GM12892 (cell line): Measurements from ENCODE around the gene SRP19.

Experiments used
- POLR2A ChIP-seq: IDR thresholded peaks from 2 replicates; pipeline ENCODE4 v1.6.1; 2011; ENCODE audit warnings: low read depth, low read length, control low read depth
- POLR2AphosphoS5 ChIP-seq: IDR thresholded peaks from 2 replicates; pipeline ENCODE4 v1.6.1; 2011; ENCODE audit warnings: low read depth, low read length, control low read depth

DNA sequence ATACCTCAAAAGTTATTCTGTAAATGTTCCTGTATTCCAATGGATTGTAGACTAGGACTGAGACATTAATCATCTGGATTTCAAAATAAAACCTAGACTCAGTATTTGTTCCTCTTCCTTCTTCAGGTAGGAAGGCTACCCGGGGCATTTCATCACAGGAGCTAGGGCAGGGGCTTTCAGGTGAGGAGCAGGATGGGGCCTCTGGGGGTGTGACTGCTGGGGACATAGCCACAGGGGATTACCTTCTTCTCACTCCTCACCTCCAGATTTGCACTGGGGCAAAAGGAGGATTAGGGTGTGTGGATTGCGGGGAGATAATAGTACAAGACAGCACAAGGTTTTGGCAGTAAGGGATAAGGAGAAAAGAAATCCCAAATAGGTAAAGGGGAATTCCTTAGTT lies 37.9 kb upstream of the SRP19 start:
- TF ChIP-seq POLR2AphosphoS5 (no peak), POLR2A (no peak)
